ENCODE measurements around the gene CEP85L.

DNA sequence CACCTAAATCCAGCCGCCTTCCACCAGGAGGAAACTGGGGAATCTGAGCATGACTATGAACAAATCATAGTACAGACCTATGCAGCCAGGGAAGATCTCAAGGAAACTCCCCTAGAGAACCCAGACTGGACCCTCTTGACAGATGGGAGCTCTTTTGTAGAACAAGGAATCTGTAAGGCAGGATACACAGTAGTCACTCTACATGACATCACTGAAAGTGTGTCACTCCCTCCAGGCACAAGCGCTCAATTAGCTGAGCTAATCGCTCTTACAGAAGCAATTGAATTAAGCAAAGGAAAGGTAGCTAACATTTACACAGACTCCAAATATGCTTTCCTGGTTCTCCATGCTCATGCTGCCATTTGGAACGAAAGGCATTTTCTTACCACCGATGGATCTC, 66.5 kb downstream of the CEP85L start:
- TF ChIP-seq, protein P1, sequence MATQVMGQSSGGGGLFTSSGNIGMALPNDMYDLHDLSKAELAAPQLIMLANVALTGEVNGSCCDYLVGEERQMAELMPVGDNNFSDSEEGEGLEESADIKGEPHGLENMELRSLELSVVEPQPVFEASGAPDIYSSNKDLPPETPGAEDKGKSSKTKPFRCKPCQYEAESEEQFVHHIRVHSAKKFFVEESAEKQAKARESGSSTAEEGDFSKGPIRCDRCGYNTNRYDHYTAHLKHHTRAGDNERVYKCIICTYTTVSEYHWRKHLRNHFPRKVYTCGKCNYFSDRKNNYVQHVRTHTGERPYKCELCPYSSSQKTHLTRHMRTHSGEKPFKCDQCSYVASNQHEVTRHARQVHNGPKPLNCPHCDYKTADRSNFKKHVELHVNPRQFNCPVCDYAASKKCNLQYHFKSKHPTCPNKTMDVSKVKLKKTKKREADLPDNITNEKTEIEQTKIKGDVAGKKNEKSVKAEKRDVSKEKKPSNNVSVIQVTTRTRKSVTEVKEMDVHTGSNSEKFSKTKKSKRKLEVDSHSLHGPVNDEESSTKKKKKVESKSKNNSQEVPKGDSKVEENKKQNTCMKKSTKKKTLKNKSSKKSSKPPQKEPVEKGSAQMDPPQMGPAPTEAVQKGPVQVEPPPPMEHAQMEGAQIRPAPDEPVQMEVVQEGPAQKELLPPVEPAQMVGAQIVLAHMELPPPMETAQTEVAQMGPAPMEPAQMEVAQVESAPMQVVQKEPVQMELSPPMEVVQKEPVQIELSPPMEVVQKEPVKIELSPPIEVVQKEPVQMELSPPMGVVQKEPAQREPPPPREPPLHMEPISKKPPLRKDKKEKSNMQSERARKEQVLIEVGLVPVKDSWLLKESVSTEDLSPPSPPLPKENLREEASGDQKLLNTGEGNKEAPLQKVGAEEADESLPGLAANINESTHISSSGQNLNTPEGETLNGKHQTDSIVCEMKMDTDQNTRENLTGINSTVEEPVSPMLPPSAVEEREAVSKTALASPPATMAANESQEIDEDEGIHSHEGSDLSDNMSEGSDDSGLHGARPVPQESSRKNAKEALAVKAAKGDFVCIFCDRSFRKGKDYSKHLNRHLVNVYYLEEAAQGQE (IDR thresholded peaks at IDR 0.05; ENCODE audit: low read depth, low read length): no peak
- no peak for TF ChIP-seq NRF1 (conservative IDR thresholded peaks at IDR 0.05; ENCODE audit: low read depth, low read length)
- TF ChIP-seq, protein P2, sequence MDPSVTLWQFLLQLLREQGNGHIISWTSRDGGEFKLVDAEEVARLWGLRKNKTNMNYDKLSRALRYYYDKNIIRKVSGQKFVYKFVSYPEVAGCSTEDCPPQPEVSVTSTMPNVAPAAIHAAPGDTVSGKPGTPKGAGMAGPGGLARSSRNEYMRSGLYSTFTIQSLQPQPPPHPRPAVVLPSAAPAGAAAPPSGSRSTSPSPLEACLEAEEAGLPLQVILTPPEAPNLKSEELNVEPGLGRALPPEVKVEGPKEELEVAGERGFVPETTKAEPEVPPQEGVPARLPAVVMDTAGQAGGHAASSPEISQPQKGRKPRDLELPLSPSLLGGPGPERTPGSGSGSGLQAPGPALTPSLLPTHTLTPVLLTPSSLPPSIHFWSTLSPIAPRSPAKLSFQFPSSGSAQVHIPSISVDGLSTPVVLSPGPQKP (IDR thresholded peaks at IDR 0.05; ENCODE audit: low read depth, low read length): no peak
- TF ChIP-seq, protein P3, sequence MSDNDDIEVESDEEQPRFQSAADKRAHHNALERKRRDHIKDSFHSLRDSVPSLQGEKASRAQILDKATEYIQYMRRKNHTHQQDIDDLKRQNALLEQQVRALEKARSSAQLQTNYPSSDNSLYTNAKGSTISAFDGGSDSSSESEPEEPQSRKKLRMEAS (IDR thresholded peaks at IDR 0.05; ENCODE audit: low read depth, low read length): no peak
- no peak for TF ChIP-seq TCF7 (IDR thresholded peaks at IDR 0.05; ENCODE audit: borderline replicate concordance)
- TF ChIP-seq POLR2A (IDR thresholded peaks at IDR 0.05; ENCODE audit: low read depth, low read length): no peak
- TF ChIP-seq, protein P4, sequence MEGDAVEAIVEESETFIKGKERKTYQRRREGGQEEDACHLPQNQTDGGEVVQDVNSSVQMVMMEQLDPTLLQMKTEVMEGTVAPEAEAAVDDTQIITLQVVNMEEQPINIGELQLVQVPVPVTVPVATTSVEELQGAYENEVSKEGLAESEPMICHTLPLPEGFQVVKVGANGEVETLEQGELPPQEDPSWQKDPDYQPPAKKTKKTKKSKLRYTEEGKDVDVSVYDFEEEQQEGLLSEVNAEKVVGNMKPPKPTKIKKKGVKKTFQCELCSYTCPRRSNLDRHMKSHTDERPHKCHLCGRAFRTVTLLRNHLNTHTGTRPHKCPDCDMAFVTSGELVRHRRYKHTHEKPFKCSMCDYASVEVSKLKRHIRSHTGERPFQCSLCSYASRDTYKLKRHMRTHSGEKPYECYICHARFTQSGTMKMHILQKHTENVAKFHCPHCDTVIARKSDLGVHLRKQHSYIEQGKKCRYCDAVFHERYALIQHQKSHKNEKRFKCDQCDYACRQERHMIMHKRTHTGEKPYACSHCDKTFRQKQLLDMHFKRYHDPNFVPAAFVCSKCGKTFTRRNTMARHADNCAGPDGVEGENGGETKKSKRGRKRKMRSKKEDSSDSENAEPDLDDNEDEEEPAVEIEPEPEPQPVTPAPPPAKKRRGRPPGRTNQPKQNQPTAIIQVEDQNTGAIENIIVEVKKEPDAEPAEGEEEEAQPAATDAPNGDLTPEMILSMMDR (IDR thresholded peaks at IDR 0.05 in 2 of 3, conservative IDR thresholded peaks at IDR 0.05 in 1 of 3; ENCODE audit: control insufficient read depth in 2 of 3, extremely low read depth in 1 of 3, insufficient read depth in 1 of 3, low read depth in 3 of 3, low read length in 3 of 3): no peak
- TF ChIP-seq EP300 (IDR thresholded peaks at IDR 0.05; ENCODE audit: borderline replicate concordance in 1 of 2, control insufficient read depth in 1 of 2, low read depth in 2 of 2, low read length in 2 of 2): no peak
- no peak for TF ChIP-seq TAF1 (IDR thresholded peaks at IDR 0.05; ENCODE audit: borderline replicate concordance, low read depth, low read length)
- no peak for TF ChIP-seq ZNF217 (IDR thresholded peaks at IDR 0.05)
- TF ChIP-seq SUZ12 (IDR thresholded peaks at IDR 0.05; ENCODE audit: unreplicated experiment): no peak
- TF ChIP-seq RUNX3 (IDR thresholded peaks at IDR 0.05; ENCODE audit: low read length): no peak
- no peak for TF ChIP-seq ESRRA (IDR thresholded peaks at IDR 0.05; ENCODE audit: low read length)

Measured in GM12878 (cell line).